Muscle layer of colon (tissue), 2 donors: Measurements from ENCODE around the gene TRIM37.

Source experiments
- H3K27ac ChIP-seq: one replicate; pipeline ENCODE4 v1.7.0; 2013; ENCODE audit warnings: low read depth, mild to moderate bottlenecking, low read length, moderate library complexity
- H3K27me3 ChIP-seq, 2 donors: one replicate each; pipeline ENCODE4 v1.7.0; 2013; ENCODE audit warnings: low read length in 2 of 2, mild to moderate bottlenecking in 2 of 2; ENCODE audit not compliant: insufficient read depth in 2 of 2, control insufficient read depth in 1 of 2
- H3K36me3 ChIP-seq: one replicate; pipeline ENCODE4 v1.7.0; 2013; ENCODE audit warnings: mild to moderate bottlenecking, low read length; ENCODE audit not compliant: insufficient read depth
- H3K4me1 ChIP-seq: one replicate; pipeline ENCODE4 v1.7.0; 2013; ENCODE audit warnings: mild to moderate bottlenecking, low read length; ENCODE audit not compliant: insufficient read depth
- H3K4me3 ChIP-seq, 2 donors: one replicate each; pipeline ENCODE4 v1.7.0; 2013; ENCODE audit warnings: low read length in 2 of 2, low read depth in 1 of 2, mild to moderate bottlenecking in 1 of 2, moderate library complexity in 1 of 2
- H3K9ac ChIP-seq: one replicate; pipeline ENCODE4 v1.7.0; 2013; ENCODE audit warnings: low read length
- H3K9me3 ChIP-seq: one replicate; pipeline ENCODE4 v1.7.0; 2013; ENCODE audit warnings: mild to moderate bottlenecking, low read length
- donor health status: abdominal sarcoma.
- donor health status: Adenocarcinoma of cecum.

Gene TRIM37

GRCh38 chr17:59026176-59026939, 80.3 kb downstream of the TRIM37 start:
- H3K27ac ChIP-seq, result no peak overlapping the region
- no peaks in the 10 kb centered on the region for H3K27me3 ChIP-seq
- H3K9ac ChIP-seq, result no peak overlapping the region

GRCh38 chr17:59024916-59025315, 81.8 kb downstream of the TRIM37 start:
- no peaks in the 10 kb centered on the region for H3K27me3 ChIP-seq
- H3K9ac ChIP-seq, result no peak overlapping the region
- H3K36me3 ChIP-seq, result peaks cover 12% of the 10 kb centered on the region
- H3K9me3 ChIP-seq, result no peaks in the 10 kb centered on the region
- H3K4me1 ChIP-seq, result peaks cover 6% of the 10 kb centered on the region
- H3K27ac ChIP-seq, result no peak overlapping the region
- H3K4me3 ChIP-seq, result no peak overlapping the region

More at GRCh38 chr17:59026176-59026939, 80.3 kb downstream of the TRIM37 start:
- Histone ChIP-seq H3K9me3 (no peaks in the 10 kb centered on the region), H3K4me1 (peaks cover 6% of the 10 kb centered on the region), H3K36me3 (peaks cover 14% of the 10 kb centered on the region), H3K4me3 (no peak overlapping the region)

GRCh38 chr17:59018019-59018418, 88.7 kb downstream of the TRIM37 start:
- no peaks in the 10 kb centered on the region for H3K9me3 ChIP-seq
- no peaks in the 10 kb centered on the region for H3K36me3 ChIP-seq
- no peak overlapping the region for H3K4me3 ChIP-seq
- H3K4me1 ChIP-seq, result no peaks in the 10 kb centered on the region
- no peak overlapping the region for H3K27ac ChIP-seq
- H3K9ac ChIP-seq, result no peak overlapping the region
- H3K27me3 ChIP-seq, result no peaks in the 10 kb centered on the region

GRCh38 chr17:59011975-59012374, 94.7 kb downstream of the TRIM37 start:
- Histone ChIP-seq H3K27me3 (no peaks in the 10 kb centered on the region), H3K9ac (no peak overlapping the region), H3K9me3 (no peaks in the 10 kb centered on the region), H3K27ac (no peak overlapping the region), H3K4me1 (no peaks in the 10 kb centered on the region), H3K4me3 (no peak overlapping the region), H3K36me3 (peaks cover 24% of the 10 kb centered on the region)

- Histone ChIP-seq H3K36me3 (peaks cover 24% of the 10 kb centered on the region), H3K4me1 (no peaks in the 10 kb centered on the region), H3K9ac (no peak overlapping the region), H3K27me3 (no peaks in the 10 kb centered on the region), H3K9me3 (no peaks in the 10 kb centered on the region), H3K4me3 (no peak overlapping the region), H3K27ac (no peak overlapping the region)
Observed at GRCh38 chr17:59010026-59010425, 96.7 kb downstream of the TRIM37 start.

- Histone ChIP-seq H3K27me3 (no peaks in the 10 kb centered on the region), H3K36me3 (peaks cover 24% of the 10 kb centered on the region), H3K9me3 (no peaks in the 10 kb centered on the region), H3K4me1 (peaks cover 4% of the 10 kb centered on the region), H3K9ac (no peak overlapping the region), H3K4me3 (no peak overlapping the region), H3K27ac (no peak overlapping the region)
Observed at GRCh38 chr17:59008737-59009136, 97.9 kb downstream of the TRIM37 start.

GRCh38 chr17:59007995-59008394, 98.7 kb downstream of the TRIM37 start:
- H3K36me3 ChIP-seq, result peaks cover 24% of the 10 kb centered on the region
- no peaks in the 10 kb centered on the region for H3K9me3 ChIP-seq
- H3K9ac ChIP-seq, result no peak overlapping the region
- H3K27me3 ChIP-seq, result no peaks in the 10 kb centered on the region
- H3K4me1 ChIP-seq, result peaks cover 4% of the 10 kb centered on the region
- H3K4me3 ChIP-seq, result no peak overlapping the region
- no peak overlapping the region for H3K27ac ChIP-seq

- Histone ChIP-seq H3K27me3 (no peaks in the 10 kb centered on the region), H3K9ac (no peak overlapping the region), H3K4me1 (peaks cover 4% of the 10 kb centered on the region), H3K4me3 (no peak overlapping the region), H3K36me3 (peaks cover 6% of the 10 kb centered on the region), H3K27ac (no peak overlapping the region), H3K9me3 (no peaks in the 10 kb centered on the region)
Observed at GRCh38 chr17:59004338-59005111, 102.2 kb downstream of the TRIM37 start.

GRCh38 chr17:59003860-59004259, 102.8 kb downstream of the TRIM37 start:
- Histone ChIP-seq H3K36me3 (peaks cover 5% of the 10 kb centered on the region), H3K27me3 (no peaks in the 10 kb centered on the region), H3K4me1 (peaks cover 4% of the 10 kb centered on the region), H3K27ac (no peak overlapping the region), H3K4me3 (no peak overlapping the region), H3K9me3 (no peaks in the 10 kb centered on the region), H3K9ac (no peak overlapping the region)

- H3K9ac ChIP-seq, result no peak overlapping the region
- H3K27ac ChIP-seq, result no peak overlapping the region
- no peaks in the 10 kb centered on the region for H3K9me3 ChIP-seq
- H3K36me3 ChIP-seq, result peaks cover 2% of the 10 kb centered on the region
- no peak overlapping the region for H3K4me3 ChIP-seq
- no peaks in the 10 kb centered on the region for H3K27me3 ChIP-seq
- H3K4me1 ChIP-seq, result peaks cover 4% of the 10 kb centered on the region
Observed at GRCh38 chr17:59002848-59003247, 103.8 kb downstream of the TRIM37 start.

- Histone ChIP-seq H3K36me3 (no peaks in the 10 kb centered on the region), H3K9ac (no peak overlapping the region), H3K4me1 (peaks cover 4% of the 10 kb centered on the region), H3K27me3 (no peaks in the 10 kb centered on the region), H3K27ac (no peak overlapping the region), H3K9me3 (no peaks in the 10 kb centered on the region), H3K4me3 (no peak overlapping the region)
Observed at GRCh38 chr17:59002126-59002525, 104.6 kb downstream of the TRIM37 start.
